ENCODE results near the gene ZNF862. TPM values are rescaled to one million over a fixed set of nuclear protein-coding genes. Genes with fewer than 3 reads are reported as not detected.

Gene ZNF862
- total and polyA plus RNA-seq, 2 of the 13 experiments (the other 11 are each of a cell fraction or from before 2014, with no cell fraction given) = 0.89 to 2.0 TPM

GRCh38 chr7:149850716-149851115 is 12.5 kb downstream of the ZNF862 start (continued):
- TF ChIP-seq PREB (CRISPR knock-in tag; IDR thresholded peaks at IDR 0.05) = no peak
- no peak for TF ChIP-seq HNRNPK (IDR thresholded peaks at IDR 0.05; ENCODE audit: low read depth, low read length, poor library complexity, severe bottlenecking)
- no peak for TF ChIP-seq SCMH1 (CRISPR knock-in tag; IDR thresholded peaks at IDR 0.05; ENCODE audit: borderline replicate concordance)

- BruUV-seq (replicated peaks) = no TSS peak
- H3K36me3 ChIP-seq (replicated peaks in 1 of 2; ENCODE audit: control insufficient read depth in 1 of 2, insufficient read depth in 2 of 2, low read length in 2 of 2) = no peaks in the 10 kb centered on the region
- H3K79me2 ChIP-seq (ENCODE audit: insufficient read depth, low read length) = no peaks in the 10 kb centered on the region
- intact Hi-C loops (cut with micrococcal nuclease; ENCODE audit: unreplicated experiment) = no loop called here
- peaks cover 0 to 22% of the 10 kb centered on the region in 2 experiments; a peak in 3 of 5 replicates for H3K27me3 ChIP-seq (ENCODE audit: control insufficient read depth in 1 of 2, insufficient read depth in 2 of 2, low read length in 2 of 2)
- peaks cover 16% of the 10 kb centered on the region for H3K4me1 ChIP-seq (ENCODE audit: insufficient read depth, low read length)
- no peak overlapping the region for H3K4me3 ChIP-seq (replicated peaks in 1 of 3; ENCODE audit: insufficient read depth in 1 of 3, low read depth in 2 of 3, low read length in 3 of 3)
- CTCF ChIA-PET (ENCODE audit: low intra/inter-chr PET ratio, low total read pairs) = no interaction called here
- no peak overlapping the region for H2AFZ ChIP-seq (ENCODE audit: low read length)
- no peak for ATAC-seq
- in situ Hi-C loops (cut with HindIII; ENCODE audit: extremely low pct_ligation_motif_present, low pct_unique_long_range_greater_than_20kb) = loop anchor here (25.0 kb wide), 1 partner anchor 186 kb away; no protein-coding TSS in a partner anchor
- POLR2A ChIA-PET = no interaction called here
- no peaks in the 10 kb centered on the region for H3K9me3 ChIP-seq (ENCODE audit: low read length)
- no peaks in the 10 kb centered on the region for H4K20me1 ChIP-seq (ENCODE audit: insufficient read depth, low read length)
- WGBS (ENCODE audit: low lambda C conversion rate) = 11% methylated on average over 4 of the region's 9 CpGs
- H3K9ac ChIP-seq (ENCODE audit: insufficient read depth, low read depth, low read length) = no peak overlapping the region
- H3K4me2 ChIP-seq (ENCODE audit: low read depth, low read length) = no peak overlapping the region
- no peak for DNase-seq (ENCODE audit: low spot score)
- no peak overlapping the region for H3K27ac ChIP-seq (ENCODE audit: extremely low read length, insufficient read depth, low read length)
- no peak for FAIRE-seq
- TF ChIP-seq, protein P1, sequence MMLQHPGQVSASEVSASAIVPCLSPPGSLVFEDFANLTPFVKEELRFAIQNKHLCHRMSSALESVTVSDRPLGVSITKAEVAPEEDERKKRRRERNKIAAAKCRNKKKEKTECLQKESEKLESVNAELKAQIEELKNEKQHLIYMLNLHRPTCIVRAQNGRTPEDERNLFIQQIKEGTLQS (CRISPR knock-in tag; IDR thresholded peaks at IDR 0.05) = no peak
- TF ChIP-seq ZNF777 (CRISPR knock-in tag; IDR thresholded peaks at IDR 0.05) (no peak), HOXA9 (CRISPR knock-in tag; IDR thresholded peaks at IDR 0.05; ENCODE audit: borderline replicate concordance) (no peak), ZNF207 (IDR thresholded peaks at IDR 0.05; ENCODE audit: borderline replicate concordance) (no peak), ZNF709 (CRISPR knock-in tag; IDR thresholded peaks at IDR 0.05) (no peak), TRIM24 (CRISPR knock-in tag; IDR thresholded peaks at IDR 0.05) (no peak), NR3C1 (CRISPR knock-in tag; IDR thresholded peaks at IDR 0.05) (no peak), KDM4B (CRISPR knock-in tag; IDR thresholded peaks at IDR 0.05) (no peak), ZBTB20 (CRISPR knock-in tag; IDR thresholded peaks at IDR 0.05; ENCODE audit: borderline replicate concordance, low read depth) (no peak)
Observed at GRCh38 chr7:149851449-149851848, 13.3 kb downstream of the ZNF862 start.
